RWPE1 (cell line): ENCODE data around the gene TAPT1.

Experiments used
- CTCF ChIA-PET: fragments of 350-600 bp; sonication (Branson Sonifier 250); formaldehyde crosslinking; extraction: SDS; loops from one replicate; lab custom pipeline; 2021; lab: Yijun Ruan, JAX
- POLR2A ChIA-PET: fragments of 400-600 bp; formaldehyde crosslinking; extraction: SDS; loops from one replicate; lab custom pipeline; 2020; ENCODE audit warnings: antibody characterized with exemption; ENCODE audit not compliant: low non-redundant PET; lab: Yijun Ruan, JAX
- DNase-seq: peaks from one replicate; pipeline ENCODE4 v3.0.0; 2012; ENCODE audit warnings: low spot score
- H3K27ac ChIP-seq: fragments of 450-650 bp; 2 replicates; pipeline ENCODE4 v1.5.1; 2017
- CTCF ChIP-seq: fragments of 450-650 bp; conservative IDR thresholded peaks from 2 replicates; pipeline ENCODE4 v1.5.1; 2017; ENCODE audit warnings: low read depth, mild to moderate bottlenecking

The TAPT1 gene

GRCh38 chr4:16161851-16162408 is 64.3 kb downstream of the TAPT1 start:
- POLR2A ChIA-PET = no interaction called here
- no peak overlapping the region for H3K27ac ChIP-seq
- no peak for DNase-seq
- CTCF ChIA-PET = interaction anchor here (0.5 to 0.7 kb wide), 2 partner anchors 131 to 917 kb away, joined by 3 read pairs; no protein-coding TSS in a partner anchor
- no peak for TF ChIP-seq CTCF

GRCh38 chr4:16160457-16160856 is 65.8 kb downstream of the TAPT1 start:
- CTCF ChIA-PET = no interaction called here
- TF ChIP-seq CTCF = no peak
- DNase-seq = no peak
- POLR2A ChIA-PET = no interaction called here
- H3K27ac ChIP-seq = no peak overlapping the region

- no peak for TF ChIP-seq CTCF
- CTCF ChIA-PET = no interaction called here
- POLR2A ChIA-PET = no interaction called here
- H3K27ac ChIP-seq = no peak overlapping the region
- no peak for DNase-seq
These were observed 67.0 kb downstream of the TAPT1 start for GRCh38 chr4:16159286-16159685.

GRCh38 chr4:16158504-16158852 is 67.8 kb downstream of the TAPT1 start:
- TF ChIP-seq CTCF = no peak
- POLR2A ChIA-PET = no interaction called here
- CTCF ChIA-PET = no interaction called here
- no peak for DNase-seq
- no peak overlapping the region for H3K27ac ChIP-seq

GRCh38 chr4:16157609-16158503 is 68.4 kb downstream of the TAPT1 start:
- CTCF ChIA-PET = no interaction called here

More at GRCh38 chr4:16157609-16158503, 68.4 kb downstream of the TAPT1 start:
- no peak overlapping the region for H3K27ac ChIP-seq
- no peak for DNase-seq
- POLR2A ChIA-PET = no interaction called here
- no peak for TF ChIP-seq CTCF
